ENCODE data around the gene EPS8L2. TPM values are rescaled to one million over a fixed set of nuclear protein-coding genes. Genes with fewer than 3 reads are reported as not detected.

Gene EPS8L2
- total and polyA plus RNA-seq, 9 of the 15 experiments (the other 6 are each of a cell fraction or from before 2014, with no cell fraction given) = 0.75 to 17.0 (median 3.7) TPM

GRCh38 chr11:690738-691633 is 15.0 kb upstream of the EPS8L2 start (continued):
- TF ChIP-seq HEY1 (CRISPR knock-in tag; IDR thresholded peaks at IDR 0.05; ENCODE audit: borderline replicate concordance) (no peak), ZNF586 (CRISPR knock-in tag; conservative IDR thresholded peaks at IDR 0.05) (no peak), KLF16 (IDR thresholded peaks at IDR 0.05) (peak; percentile 82), USF1 (CRISPR knock-in tag; IDR thresholded peaks at IDR 0.05) (no peak), CXXC5 (CRISPR knock-in tag; IDR thresholded peaks at IDR 0.05) (peak; percentile 70), YBX1 (IDR thresholded peaks at IDR 0.05) (no peak), GATAD2A (IDR thresholded peaks at IDR 0.05) (no peak), TAL1 (IDR thresholded peaks at IDR 0.05) (peak; percentile 69; the same call in 1 of the 2 replicates), TCF15 (CRISPR knock-in tag; IDR thresholded peaks at IDR 0.05) (no peak), RFX7 (CRISPR knock-in tag; IDR thresholded peaks at IDR 0.05) (no peak), HMG20A (CRISPR knock-in tag; conservative IDR thresholded peaks at IDR 0.05) (no peak), JUN (IDR thresholded peaks at IDR 0.05; ENCODE audit: borderline replicate concordance, low read depth, low read length) (no peak), JUN (CRISPR knock-in tag; IDR thresholded peaks at IDR 0.05; ENCODE audit: borderline replicate concordance) (no peak), SMARCA5 (IDR thresholded peaks at IDR 0.05) (no peak), ID3 (CRISPR knock-in tag; IDR thresholded peaks at IDR 0.05) (no peak), ID3 (tag; IDR thresholded peaks at IDR 0.05) (no peak), DLX4 (CRISPR knock-in tag; IDR thresholded peaks at IDR 0.05) (no peak), ETS1 (conservative IDR thresholded peaks at IDR 0.05; ENCODE audit: control insufficient read depth, low read depth, low read length) (peak; percentile 83), ZNF444 (CRISPR knock-in tag; IDR thresholded peaks at IDR 0.05) (no peak), ZNF699 (CRISPR knock-in tag; IDR thresholded peaks at IDR 0.05; ENCODE audit: insufficient replicate concordance) (no peak), CREBBP (IDR thresholded peaks at IDR 0.05; ENCODE audit: low read depth, low read length) (no peak), MEF2D (tag; conservative IDR thresholded peaks at IDR 0.05; ENCODE audit: low read depth) (no peak), ZNF24 (IDR thresholded peaks at IDR 0.05) (no peak), CEBPB (tag; IDR thresholded peaks at IDR 0.05) (no peak), NR3C1 (CRISPR knock-in tag; IDR thresholded peaks at IDR 0.05) (no peak), NR2C2 (CRISPR knock-in tag; IDR thresholded peaks at IDR 0.05) (no peak), NR2C2 (tag; IDR thresholded peaks at IDR 0.05) (no peak), L3MBTL2 (IDR thresholded peaks at IDR 0.05) (peak; percentile 24; the same call in 1 of the 2 replicates), TBP (optimal IDR thresholded peaks at IDR 0.05; ENCODE audit: low read depth, low read length) (no peak)
